ENCODE measurements around the gene EPS8.
"Not testable (repeated sequence)": the region's sequence is repeated elsewhere in the genome, so short reads cannot be mapped to it uniquely, and the experiment has no call there.

DNA sequence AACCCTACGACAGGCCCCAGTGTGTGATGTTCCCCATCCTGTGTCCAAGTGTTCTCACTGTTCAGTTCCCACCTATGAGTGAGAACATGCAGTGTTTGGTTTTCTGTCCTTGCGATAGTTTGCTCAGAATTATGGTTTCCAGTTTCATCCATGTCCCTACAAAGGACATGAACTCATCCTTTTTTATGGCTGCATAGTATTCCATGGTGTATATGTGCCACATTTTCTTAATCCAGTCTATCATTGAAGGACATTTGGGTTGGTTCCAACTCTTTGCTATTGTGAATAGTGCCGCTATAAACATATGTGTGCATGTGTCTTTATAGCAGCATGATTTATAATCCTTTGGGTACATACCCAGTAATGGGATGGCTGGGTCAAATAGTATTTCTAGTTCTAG, 47.3 kb downstream of the EPS8 start:
- TF ChIP-seq, protein P1, sequence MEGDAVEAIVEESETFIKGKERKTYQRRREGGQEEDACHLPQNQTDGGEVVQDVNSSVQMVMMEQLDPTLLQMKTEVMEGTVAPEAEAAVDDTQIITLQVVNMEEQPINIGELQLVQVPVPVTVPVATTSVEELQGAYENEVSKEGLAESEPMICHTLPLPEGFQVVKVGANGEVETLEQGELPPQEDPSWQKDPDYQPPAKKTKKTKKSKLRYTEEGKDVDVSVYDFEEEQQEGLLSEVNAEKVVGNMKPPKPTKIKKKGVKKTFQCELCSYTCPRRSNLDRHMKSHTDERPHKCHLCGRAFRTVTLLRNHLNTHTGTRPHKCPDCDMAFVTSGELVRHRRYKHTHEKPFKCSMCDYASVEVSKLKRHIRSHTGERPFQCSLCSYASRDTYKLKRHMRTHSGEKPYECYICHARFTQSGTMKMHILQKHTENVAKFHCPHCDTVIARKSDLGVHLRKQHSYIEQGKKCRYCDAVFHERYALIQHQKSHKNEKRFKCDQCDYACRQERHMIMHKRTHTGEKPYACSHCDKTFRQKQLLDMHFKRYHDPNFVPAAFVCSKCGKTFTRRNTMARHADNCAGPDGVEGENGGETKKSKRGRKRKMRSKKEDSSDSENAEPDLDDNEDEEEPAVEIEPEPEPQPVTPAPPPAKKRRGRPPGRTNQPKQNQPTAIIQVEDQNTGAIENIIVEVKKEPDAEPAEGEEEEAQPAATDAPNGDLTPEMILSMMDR (conservative IDR thresholded peaks at IDR 0.05), result not testable (repeated sequence)
- not testable (repeated sequence) for TF ChIP-seq EZH2 (IDR thresholded peaks at IDR 0.05; ENCODE audit: low read depth)

All from PC-9 (cell line).